Activated T-cell treated with anti-CD3 and anti-CD28 coated beads, Interleukin-2, amount 50 U/mL, for 4 hours (primary cell): ENCODE results near the gene SEPTIN11. TPM values are rescaled to one million over a fixed set of nuclear protein-coding genes. Genes with fewer than 3 reads are reported as not detected.
A peak's percentile ranks its signal among the peaks of the same experiment; 100 is the strongest.

Experiments
- ATAC-seq, 2 donors: fragments of 200-7000 bp; cut with Tn5 transposase; one replicate each; pipeline ENCODE4 v1.10.0; 2021
- DNase-seq: peaks from one replicate; pipeline ENCODE4 v3.0.0-alpha.2; 2020
- H3K27me3 Mint-ChIP-seq: one replicate; pipeline ENCODE4 v1.8.0; 2021; ENCODE audit warnings: low read depth, mixed read lengths
- H3K36me3 Mint-ChIP-seq: one replicate; pipeline ENCODE4 v1.8.0; 2022; ENCODE audit warnings: mixed read lengths; ENCODE audit not compliant: insufficient read depth
- H3K4me1 Mint-ChIP-seq: one replicate; pipeline ENCODE4 v1.8.0; 2021; ENCODE audit warnings: low read depth, mixed read lengths
- H3K4me3 Mint-ChIP-seq: one replicate; pipeline ENCODE4 v1.8.0; 2021; ENCODE audit warnings: mild to moderate bottlenecking, moderate library complexity, mixed read lengths
- H3K9me3 Mint-ChIP-seq: one replicate; pipeline ENCODE4 v1.8.0; 2021; ENCODE audit warnings: mixed read lengths
- total RNA-seq, 3 donors: library from RNA; stranded (reverse); gene quantifications; one replicate each; pipeline ENCODE4 v1.2.1, GENCODE V29; 2021

Gene SEPTIN11
- total RNA-seq, 3 donors from 2014 or later: 30.4 to 36.1 (median 34.9) TPM

DNA sequence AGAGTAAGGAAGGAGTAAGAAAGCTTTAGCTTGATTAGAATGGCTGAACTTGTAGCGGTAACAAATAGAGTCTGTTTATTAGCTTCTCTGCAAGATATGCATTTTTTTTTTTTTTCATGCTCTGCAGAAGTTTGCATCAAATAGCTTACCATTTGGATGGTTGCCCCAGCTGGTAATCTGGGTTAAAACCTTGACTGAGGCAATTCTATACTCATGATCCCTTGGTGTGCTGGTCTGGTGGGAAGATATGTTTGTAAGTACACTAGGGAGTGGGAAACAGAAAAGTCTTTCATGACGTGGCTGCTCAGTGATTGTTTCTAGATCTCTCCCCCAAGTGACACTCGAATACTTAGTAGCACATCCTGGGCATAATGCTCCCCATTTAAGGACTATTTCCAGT lies 32.1 kb downstream of the SEPTIN11 start:
- no peak for ATAC-seq

DNA sequence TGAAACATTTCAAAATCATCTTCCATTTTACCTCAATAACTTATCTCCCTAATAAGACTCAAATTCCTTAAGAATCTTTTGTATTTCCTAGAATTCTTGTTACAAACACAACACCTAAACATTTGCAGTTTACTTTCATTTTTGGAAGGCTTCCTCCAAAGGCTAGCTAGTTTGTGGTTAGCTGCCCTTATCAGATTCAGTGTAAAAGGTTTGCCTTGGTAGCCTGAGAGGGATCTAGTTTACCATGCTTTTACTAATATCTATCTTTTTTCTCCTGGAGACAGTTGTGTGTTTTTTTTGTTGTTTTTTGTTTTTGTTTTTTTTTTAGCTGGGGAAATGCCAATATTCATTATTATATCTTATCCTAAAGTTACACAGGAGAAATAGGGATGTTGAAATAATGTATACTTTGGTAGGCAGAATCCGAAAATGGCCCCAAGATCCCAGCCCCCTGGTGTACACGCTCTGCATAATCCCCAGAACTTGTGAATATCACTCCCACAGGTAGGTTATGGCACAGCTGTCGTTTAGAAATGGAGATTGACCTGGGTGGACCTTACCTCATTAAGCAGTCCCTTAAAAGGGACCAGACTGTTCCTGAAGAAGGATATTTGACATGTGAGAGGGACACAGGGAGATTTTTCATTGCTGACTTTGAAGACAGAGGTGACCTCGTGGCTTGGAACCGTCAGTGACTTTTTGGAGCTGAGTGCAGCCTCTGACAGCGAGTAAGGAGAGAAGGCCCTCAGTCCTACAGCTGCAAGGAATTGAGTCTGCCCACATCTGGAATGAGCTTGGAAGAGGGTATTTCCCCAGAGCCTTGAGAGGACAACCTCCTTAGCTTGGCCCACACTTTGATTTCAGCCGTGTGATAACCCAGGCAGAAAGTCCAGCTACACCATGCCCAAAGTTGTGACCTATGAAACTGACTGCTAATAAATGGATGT lies 33.4 kb downstream of the SEPTIN11 start:
- Mint-ChIP-seq H3K4me1 (peaks cover 79% of the 10 kb centered on the region), H3K27me3 (no peaks in the 10 kb centered on the region), H3K4me3 (no peak overlapping the region), H3K36me3 (no peaks in the 10 kb centered on the region), H3K9me3 (no peaks in the 10 kb centered on the region)
- no peak for DNase-seq
- ATAC-seq: no peak

More for the DNA sequence above, 32.1 kb downstream of the SEPTIN11 start:
- DNase-seq: no peak
- Mint-ChIP-seq H3K36me3 (no peaks in the 10 kb centered on the region), H3K4me1 (peaks cover 81% of the 10 kb centered on the region), H3K9me3 (no peaks in the 10 kb centered on the region), H3K27me3 (no peaks in the 10 kb centered on the region), H3K4me3 (no peak overlapping the region)

DNA sequence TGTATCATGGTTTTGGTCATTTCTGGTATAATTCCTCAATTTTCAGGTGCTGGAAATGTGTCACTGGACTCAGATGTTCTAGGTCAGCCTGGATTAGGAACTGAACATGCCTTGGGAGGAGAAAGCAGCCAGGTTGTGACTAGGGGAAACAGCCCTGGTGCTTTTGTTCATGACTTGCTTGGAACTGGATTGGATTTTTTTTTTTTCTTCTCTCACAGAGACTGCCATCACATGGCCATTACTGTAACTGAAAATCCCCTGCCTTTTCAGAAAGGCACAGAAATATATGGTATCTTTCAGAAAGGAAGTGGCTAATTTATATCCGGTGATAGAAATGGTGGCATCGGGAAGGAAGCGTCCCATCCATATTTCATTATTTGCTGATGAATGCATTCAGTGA lies 34.6 kb downstream of the SEPTIN11 start:
- no peaks in the 10 kb centered on the region for H3K9me3 Mint-ChIP-seq
- H3K27me3 Mint-ChIP-seq: no peaks in the 10 kb centered on the region
- no peaks in the 10 kb centered on the region for H3K36me3 Mint-ChIP-seq
- peaks cover 79% of the 10 kb centered on the region for H3K4me1 Mint-ChIP-seq
- ATAC-seq (no peak), DNase-seq (no peak)
- H3K4me3 Mint-ChIP-seq: no peak overlapping the region

DNA sequence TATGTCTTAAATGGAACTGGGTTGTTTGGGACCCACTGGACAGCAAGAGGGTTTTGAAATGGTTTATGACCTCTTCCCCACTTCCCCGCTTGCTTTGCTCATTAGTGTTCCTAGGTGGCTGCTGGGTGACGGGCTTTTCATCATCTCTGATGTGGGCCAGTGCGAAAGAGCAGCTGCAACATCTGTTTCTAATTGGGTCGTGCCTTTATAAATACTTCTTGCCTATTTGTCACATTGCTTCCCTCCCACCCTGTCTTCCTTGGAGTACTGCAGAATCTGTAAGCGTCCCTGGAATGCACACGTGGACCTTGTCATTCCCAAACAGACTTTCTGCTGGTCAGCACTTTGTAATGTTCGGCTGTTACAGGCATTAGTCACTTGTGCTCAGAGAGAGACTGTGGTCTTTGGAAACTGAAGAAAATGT lies 35.2 kb downstream of the SEPTIN11 start:
- H3K36me3 Mint-ChIP-seq: no peaks in the 10 kb centered on the region
- no peaks in the 10 kb centered on the region for H3K27me3 Mint-ChIP-seq
- DNase-seq (no peak), ATAC-seq (no peak)
- no peaks in the 10 kb centered on the region for H3K9me3 Mint-ChIP-seq
- H3K4me3 Mint-ChIP-seq: no peak overlapping the region
- H3K4me1 Mint-ChIP-seq: peaks cover 81% of the 10 kb centered on the region

DNA sequence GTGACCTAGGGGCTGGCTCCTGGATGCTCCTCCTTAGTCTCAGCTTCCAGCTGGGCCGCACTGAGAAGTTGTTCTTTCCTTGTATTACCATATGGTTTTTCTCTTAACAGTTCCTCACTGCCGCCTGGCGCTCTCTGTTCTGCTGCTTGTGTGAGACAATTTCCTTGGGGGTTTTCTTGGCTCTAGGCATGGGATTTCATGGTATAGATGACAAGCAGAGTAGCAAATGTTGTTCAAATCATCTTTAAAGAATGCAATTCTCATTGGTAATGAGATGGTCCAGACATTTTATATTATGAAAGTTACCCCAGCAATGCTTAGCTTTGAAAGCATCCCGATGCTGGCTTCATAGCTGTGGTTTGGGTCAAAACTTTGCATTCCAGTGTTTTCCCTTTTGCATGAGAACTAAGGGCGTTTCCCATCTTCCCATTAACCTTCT lies 37.6 kb downstream of the SEPTIN11 start:
- ATAC-seq: no peak
- no peaks in the 10 kb centered on the region for H3K36me3 Mint-ChIP-seq
- H3K27me3 Mint-ChIP-seq: no peaks in the 10 kb centered on the region
- peaks cover 88% of the 10 kb centered on the region for H3K4me1 Mint-ChIP-seq
- H3K9me3 Mint-ChIP-seq: peaks cover 5% of the 10 kb centered on the region
- H3K4me3 Mint-ChIP-seq: no peak overlapping the region
- DNase-seq: no peak

DNA sequence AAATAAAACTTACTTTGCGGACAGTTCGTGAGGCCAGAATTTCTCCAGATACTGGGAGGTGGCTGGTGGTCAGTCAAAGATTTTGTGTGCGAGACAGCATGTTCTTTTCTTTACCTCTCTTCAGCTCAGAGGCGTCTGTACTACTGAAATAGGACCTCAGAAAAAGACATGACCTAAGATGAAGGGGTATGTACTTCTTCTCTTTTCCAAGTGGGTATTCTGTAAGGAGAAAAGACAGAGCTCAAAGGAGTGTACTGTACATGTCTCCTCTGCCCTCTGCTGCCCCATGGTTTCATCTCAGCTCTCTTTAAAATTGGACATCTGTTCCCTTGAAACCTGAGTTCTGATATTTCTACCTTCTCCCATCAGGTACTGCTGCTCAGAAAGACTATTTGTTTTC lies 38.1 kb downstream of the SEPTIN11 start:
- no peaks in the 10 kb centered on the region for H3K27me3 Mint-ChIP-seq
- DNase-seq (no peak), ATAC-seq (no peak)
- peaks cover 88% of the 10 kb centered on the region for H3K4me1 Mint-ChIP-seq
- H3K4me3 Mint-ChIP-seq: no peak overlapping the region
- no peaks in the 10 kb centered on the region for H3K36me3 Mint-ChIP-seq
- H3K9me3 Mint-ChIP-seq: peaks cover 5% of the 10 kb centered on the region

DNA sequence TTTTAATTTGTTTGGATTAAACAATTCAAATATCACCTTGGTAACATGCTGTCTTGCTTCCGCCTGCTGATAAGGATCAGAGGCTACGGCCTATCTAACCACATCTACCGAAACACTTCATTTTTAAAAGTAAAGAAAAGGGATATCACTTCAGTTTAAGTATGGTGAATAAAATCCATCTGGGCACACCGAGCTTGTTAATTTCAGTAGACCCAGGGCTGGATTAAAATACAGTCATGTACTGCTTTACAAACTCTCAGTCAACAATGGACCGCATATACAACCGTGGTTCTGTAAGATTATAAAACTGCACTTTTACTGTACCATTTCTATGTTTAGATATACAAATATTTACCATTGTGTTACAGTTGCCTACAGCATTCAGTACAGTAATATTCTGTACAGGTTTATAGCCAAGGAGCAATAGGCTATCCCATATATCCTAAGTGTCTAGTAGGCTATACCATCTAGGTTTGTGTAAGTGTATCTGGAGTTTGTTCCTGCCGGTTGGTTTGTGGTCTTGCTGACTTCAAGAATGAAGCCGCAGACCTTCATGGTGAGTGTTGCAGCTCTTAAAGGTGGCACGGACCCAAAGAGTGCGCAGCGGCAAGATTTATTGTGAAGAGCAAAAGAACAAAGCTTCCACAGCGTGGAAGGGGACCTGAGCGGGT lies 40.0 kb downstream of the SEPTIN11 start:
- DNase-seq: peak; percentile 27
- Mint-ChIP-seq H3K4me3 (peak overlapping the region; percentile 67), H3K9me3 (peaks cover 5% of the 10 kb centered on the region), H3K27me3 (no peaks in the 10 kb centered on the region), H3K4me1 (peaks cover 87% of the 10 kb centered on the region), H3K36me3 (no peaks in the 10 kb centered on the region)
- peak; percentile 55 to 65 for ATAC-seq

DNA sequence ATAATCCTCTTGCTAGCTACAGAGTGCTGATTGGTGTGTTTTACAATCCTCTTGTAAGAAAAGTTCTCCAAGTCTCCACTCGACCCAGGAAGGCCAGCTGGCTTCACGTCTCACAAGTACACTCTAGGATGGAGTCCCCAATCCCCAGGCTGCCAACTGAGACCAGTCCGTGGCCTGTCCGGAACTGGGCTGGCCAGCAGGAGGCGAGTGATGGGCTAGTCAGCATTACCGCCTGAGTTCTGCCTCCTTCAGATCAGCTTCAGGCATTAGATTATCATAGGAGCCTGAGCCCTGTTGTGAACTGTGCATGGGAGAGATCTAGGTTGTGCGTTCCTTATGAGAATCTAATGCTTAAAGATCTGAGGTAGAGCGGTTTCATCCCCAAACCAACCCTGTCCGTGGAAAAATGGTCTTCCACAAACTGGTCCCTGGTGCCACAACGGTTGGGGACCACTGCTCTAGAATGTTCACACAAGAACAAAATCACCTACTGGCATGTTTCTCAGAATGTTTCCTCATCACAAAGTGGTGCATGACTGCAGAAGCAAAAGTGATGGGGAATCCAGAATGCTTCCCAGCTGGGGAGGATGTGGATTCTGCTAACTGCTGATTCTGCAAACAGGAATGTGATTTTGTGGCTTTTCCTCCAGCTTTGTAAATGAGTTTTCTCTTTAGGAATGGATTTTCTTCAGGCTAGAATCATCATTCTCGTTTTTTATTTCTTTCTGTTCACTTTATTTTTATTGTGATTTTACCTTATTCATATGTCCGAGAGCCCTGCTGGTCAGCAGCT lies 40.9 kb downstream of the SEPTIN11 start:
- H3K36me3 Mint-ChIP-seq: no peaks in the 10 kb centered on the region
- peaks cover 5% of the 10 kb centered on the region for H3K9me3 Mint-ChIP-seq
- no peak for ATAC-seq

DNA sequence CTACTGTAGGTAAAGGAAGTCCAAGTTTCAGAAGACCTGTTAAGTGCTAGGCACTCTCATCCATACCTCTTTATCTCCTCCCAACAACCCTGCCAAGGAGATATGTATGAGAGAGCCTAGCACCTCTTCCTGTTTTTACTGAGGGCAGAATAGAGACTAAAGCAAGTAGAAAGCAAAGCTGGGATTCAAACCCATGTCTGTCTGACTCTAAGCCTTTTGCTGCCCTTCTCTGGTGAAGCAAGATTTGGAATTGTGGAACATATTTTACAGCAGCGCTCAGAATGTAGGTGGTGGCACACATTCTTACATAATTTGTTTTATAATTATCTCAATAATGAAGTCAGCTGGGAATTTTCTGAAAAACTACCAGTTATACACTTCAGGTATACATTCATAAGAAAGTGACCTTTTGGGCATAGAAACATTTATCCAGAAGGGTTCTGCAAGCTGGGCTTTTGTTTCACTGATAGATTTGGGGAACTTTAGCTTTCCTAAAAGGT lies 41.7 kb downstream of the SEPTIN11 start:
- Mint-ChIP-seq H3K27me3 (no peaks in the 10 kb centered on the region), H3K9me3 (peaks cover 5% of the 10 kb centered on the region), H3K4me1 (peaks cover 79% of the 10 kb centered on the region), H3K4me3 (no peak overlapping the region), H3K36me3 (no peaks in the 10 kb centered on the region)
- DNase-seq (no peak), ATAC-seq (no peak)

More for the DNA sequence above, 40.9 kb downstream of the SEPTIN11 start:
- peak overlapping the region; percentile 67 for H3K4me3 Mint-ChIP-seq
- no peaks in the 10 kb centered on the region for H3K27me3 Mint-ChIP-seq
- no peak for DNase-seq
- H3K4me1 Mint-ChIP-seq: peaks cover 79% of the 10 kb centered on the region

DNA sequence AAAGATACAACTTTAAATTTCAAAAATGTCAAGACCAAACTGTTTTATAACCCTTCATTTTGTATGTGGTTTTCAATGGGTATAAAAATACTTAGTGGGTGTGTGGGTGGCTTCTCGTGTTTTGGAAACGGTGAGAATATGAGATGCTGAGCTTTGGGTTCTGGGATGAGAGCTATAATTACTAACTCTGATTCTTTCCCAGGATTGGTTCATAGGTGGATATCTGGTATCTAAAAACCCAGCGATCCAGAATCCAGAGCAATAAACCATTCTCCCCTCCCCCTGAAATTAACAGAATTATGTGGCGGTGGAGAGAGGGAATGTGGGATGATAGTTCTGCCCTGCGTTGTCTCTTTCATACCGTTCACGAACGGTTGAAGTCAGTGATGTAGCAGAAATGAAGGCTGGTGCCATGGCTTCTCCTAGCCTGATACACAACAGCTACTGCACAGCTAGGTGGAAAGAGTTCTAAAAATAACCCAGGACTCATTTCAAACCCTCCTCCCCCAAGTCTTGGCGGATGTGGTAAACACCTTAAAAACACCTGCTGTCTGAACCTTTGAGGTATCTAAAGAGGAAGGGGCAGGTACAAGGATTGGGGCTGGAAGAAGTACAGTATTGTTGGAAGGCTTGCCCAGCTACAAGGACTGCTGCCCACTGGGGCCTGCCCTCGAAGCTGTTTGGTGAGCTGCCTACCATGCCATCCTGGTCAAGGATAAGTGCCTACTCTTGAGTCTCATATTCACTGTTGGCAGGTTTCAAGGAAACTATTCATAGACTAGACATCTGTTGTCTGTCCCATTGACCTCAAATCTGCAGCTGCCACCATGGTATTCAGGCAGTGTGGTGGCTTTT lies 44.5 kb downstream of the SEPTIN11 start:
- Mint-ChIP-seq H3K36me3 (peaks cover 15% of the 10 kb centered on the region), H3K27me3 (no peaks in the 10 kb centered on the region), H3K9me3 (peaks cover 5% of the 10 kb centered on the region), H3K4me3 (peak overlapping the region; percentile 45), H3K4me1 (peaks cover 60% of the 10 kb centered on the region)
- peak; percentile 71 to 74 for ATAC-seq
- peak; percentile 22 for DNase-seq

DNA sequence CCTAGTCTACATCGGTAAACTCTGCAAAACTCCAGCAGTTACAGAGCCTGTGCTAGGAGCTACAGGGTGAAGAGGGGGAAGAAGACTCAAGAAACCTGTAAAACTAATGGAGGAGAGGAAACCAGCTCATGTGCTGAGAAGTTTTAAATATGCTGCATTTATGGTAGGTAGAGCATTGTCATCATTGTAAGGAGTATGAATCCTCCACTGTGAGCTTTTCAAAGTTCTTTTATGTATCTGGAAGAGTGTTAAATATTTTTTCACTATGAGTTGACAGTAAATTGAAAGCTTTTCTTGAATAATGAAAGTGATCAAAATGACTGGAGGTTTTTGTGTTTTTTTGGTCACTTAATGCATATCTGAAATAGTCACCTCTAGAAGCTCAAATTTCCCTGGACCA lies 46.2 kb downstream of the SEPTIN11 start:
- DNase-seq (no peak), ATAC-seq (peak; percentile 45 to 54)
- H3K4me1 Mint-ChIP-seq: peaks cover 47% of the 10 kb centered on the region
- H3K36me3 Mint-ChIP-seq: peaks cover 15% of the 10 kb centered on the region
- H3K9me3 Mint-ChIP-seq: no peaks in the 10 kb centered on the region
- no peaks in the 10 kb centered on the region for H3K27me3 Mint-ChIP-seq
- no peak overlapping the region for H3K4me3 Mint-ChIP-seq

DNA sequence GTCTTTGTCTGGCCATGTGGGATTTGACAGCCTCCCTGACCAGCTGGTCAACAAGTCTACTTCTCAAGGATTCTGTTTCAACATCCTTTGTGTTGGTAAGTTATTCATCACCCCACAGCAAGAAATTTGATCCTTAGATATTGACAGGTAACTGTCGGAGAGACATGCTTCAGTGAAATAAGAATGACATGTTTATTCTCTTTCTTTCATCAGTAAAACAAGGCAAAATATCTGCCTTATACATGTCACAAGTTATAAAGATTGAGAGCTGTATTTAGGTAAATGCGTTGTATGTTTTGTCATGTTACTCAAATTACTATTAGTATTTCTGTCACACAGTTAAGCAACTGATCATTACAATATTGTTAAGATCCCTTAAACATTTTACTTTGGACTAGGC lies 46.9 kb downstream of the SEPTIN11 start:
- no peak overlapping the region for H3K4me3 Mint-ChIP-seq
- H3K27me3 Mint-ChIP-seq: no peaks in the 10 kb centered on the region
- peaks cover 41% of the 10 kb centered on the region for H3K4me1 Mint-ChIP-seq
- H3K36me3 Mint-ChIP-seq: peaks cover 15% of the 10 kb centered on the region
- H3K9me3 Mint-ChIP-seq: no peaks in the 10 kb centered on the region
- ATAC-seq (no peak), DNase-seq (no peak)

DNA sequence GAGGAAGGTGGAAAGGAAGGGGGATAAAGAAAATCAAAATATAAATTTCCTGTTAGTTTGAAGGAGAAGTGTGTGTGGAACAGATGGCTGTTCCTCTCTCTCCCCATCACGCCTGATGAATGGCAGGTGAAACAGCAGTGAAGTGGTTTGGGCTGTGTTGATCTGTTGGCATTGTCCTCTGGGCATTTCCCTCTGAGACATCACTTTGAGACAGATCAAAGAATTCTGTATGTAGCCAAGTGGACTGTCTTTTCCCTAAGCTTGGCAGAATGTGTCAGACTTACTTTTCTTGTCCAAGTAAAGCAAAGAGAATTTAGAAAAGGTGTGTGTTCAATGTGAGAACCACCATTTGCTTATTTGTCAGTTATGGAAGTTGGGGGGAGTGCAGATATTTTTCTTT lies 47.5 kb downstream of the SEPTIN11 start:
- no peaks in the 10 kb centered on the region for H3K27me3 Mint-ChIP-seq
- peaks cover 34% of the 10 kb centered on the region for H3K4me1 Mint-ChIP-seq
- H3K36me3 Mint-ChIP-seq: peaks cover 15% of the 10 kb centered on the region
- H3K4me3 Mint-ChIP-seq: no peak overlapping the region
- no peak for ATAC-seq
- no peaks in the 10 kb centered on the region for H3K9me3 Mint-ChIP-seq
- no peak for DNase-seq
